GM21619 (cell line): ENCODE measurements around the gene DENND1C.
"Not testable (repeated sequence)": the region's sequence is repeated elsewhere in the genome, so short reads cannot be mapped to it uniquely, and the experiment has no call there.

ENCODE experiments used
- ATAC-seq: cut with Tn5 transposase; IDR thresholded peaks from one replicate; pipeline ENCODE4 v1.9.1; 2021; ENCODE audit not compliant: unreplicated experiment

Gene DENND1C

GRCh38 chr19:6508028-6508771 lies 26.6 kb upstream of the DENND1C start:
- ATAC-seq = not testable (repeated sequence)

GRCh38 chr19:6503407-6504201 lies 22.0 kb upstream of the DENND1C start:
- ATAC-seq = no peak

GRCh38 chr19:6501740-6502648 lies 20.4 kb upstream of the DENND1C start, which contains the start of gene TUBB4A:
Gene TUBB4A, minus strand, starts transcription at chr19:6502309. Its CDS starts 97 bp downstream, at chr19:6502212.
- no peak for ATAC-seq

- no peak for ATAC-seq
Observed at GRCh38 chr19:6500837-6501739, 19.5 kb upstream of the DENND1C start.

GRCh38 chr19:6499052-6499790 lies 17.6 kb upstream of the DENND1C start:
- ATAC-seq = no peak

GRCh38 chr19:6498294-6499036 lies 16.9 kb upstream of the DENND1C start:
- ATAC-seq = no peak

GRCh38 chr19:6495947-6496346 lies 14.4 kb upstream of the DENND1C start:
- ATAC-seq = no peak

- ATAC-seq = no peak
Observed at GRCh38 chr19:6494438-6495036, 12.9 kb upstream of the DENND1C start.

- no peak for ATAC-seq
Observed at GRCh38 chr19:6491802-6492592, 10.4 kb upstream of the DENND1C start.

GRCh38 chr19:6490134-6490533 lies 8.5 kb upstream of the DENND1C start:
- ATAC-seq = no peak

GRCh38 chr19:6489278-6490061 lies 7.9 kb upstream of the DENND1C start:
- no peak for ATAC-seq

- ATAC-seq = no peak
Observed at GRCh38 chr19:6484831-6485230, 3.2 kb upstream of the DENND1C start.

- no peak for ATAC-seq
Observed at GRCh38 chr19:6484230-6484629, 2.6 kb upstream of the DENND1C start.

- no peak for ATAC-seq
Observed at GRCh38 chr19:6483235-6483634, 1.6 kb upstream of the DENND1C start.

GRCh38 chr19:6482343-6482686 lies 728 bp upstream of the DENND1C start:
- no peak for ATAC-seq

- ATAC-seq = no peak
Observed at GRCh38 chr19:6480848-6481415, 655 bp downstream of the DENND1C start.
